ENCODE results near the gene IGFALS.
"Not testable (repeated sequence)": the region's sequence is repeated elsewhere in the genome, so short reads cannot be mapped to it uniquely, and the experiment has no call there.

Gene IGFALS

DNA sequence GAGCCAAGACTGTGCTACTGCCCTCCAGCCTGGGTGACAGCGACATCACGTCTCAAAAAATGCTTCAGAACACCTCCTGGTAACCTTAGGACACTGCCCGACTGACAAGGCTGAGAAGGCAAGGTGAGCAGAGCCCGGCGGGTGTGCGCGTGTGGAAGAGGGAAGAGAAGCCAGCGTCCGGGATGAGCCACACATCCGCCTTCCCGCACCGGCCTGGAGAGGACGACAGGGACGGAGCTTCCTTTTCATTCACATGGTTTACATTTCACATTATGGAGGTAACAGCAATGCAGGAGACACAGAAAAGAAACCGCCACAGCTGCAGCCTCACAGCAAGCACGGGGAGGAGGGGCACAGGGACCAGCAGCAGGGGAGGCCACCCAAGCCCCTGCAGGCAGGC, 16.6 kb upstream of the IGFALS start:
- TF ChIP-seq, protein P1, sequence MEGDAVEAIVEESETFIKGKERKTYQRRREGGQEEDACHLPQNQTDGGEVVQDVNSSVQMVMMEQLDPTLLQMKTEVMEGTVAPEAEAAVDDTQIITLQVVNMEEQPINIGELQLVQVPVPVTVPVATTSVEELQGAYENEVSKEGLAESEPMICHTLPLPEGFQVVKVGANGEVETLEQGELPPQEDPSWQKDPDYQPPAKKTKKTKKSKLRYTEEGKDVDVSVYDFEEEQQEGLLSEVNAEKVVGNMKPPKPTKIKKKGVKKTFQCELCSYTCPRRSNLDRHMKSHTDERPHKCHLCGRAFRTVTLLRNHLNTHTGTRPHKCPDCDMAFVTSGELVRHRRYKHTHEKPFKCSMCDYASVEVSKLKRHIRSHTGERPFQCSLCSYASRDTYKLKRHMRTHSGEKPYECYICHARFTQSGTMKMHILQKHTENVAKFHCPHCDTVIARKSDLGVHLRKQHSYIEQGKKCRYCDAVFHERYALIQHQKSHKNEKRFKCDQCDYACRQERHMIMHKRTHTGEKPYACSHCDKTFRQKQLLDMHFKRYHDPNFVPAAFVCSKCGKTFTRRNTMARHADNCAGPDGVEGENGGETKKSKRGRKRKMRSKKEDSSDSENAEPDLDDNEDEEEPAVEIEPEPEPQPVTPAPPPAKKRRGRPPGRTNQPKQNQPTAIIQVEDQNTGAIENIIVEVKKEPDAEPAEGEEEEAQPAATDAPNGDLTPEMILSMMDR (IDR thresholded peaks at IDR 0.05; ENCODE audit: extremely low read depth, insufficient read depth, missing control alignments): no peak
- DNase-seq (ENCODE audit: low spot score): no peak
- in situ Hi-C loops (cut with MboI; ENCODE audit: low pct_unique_long_range_greater_than_20kb, low sequenced_read_pairs, unreplicated experiment): no loop called here

DNA sequence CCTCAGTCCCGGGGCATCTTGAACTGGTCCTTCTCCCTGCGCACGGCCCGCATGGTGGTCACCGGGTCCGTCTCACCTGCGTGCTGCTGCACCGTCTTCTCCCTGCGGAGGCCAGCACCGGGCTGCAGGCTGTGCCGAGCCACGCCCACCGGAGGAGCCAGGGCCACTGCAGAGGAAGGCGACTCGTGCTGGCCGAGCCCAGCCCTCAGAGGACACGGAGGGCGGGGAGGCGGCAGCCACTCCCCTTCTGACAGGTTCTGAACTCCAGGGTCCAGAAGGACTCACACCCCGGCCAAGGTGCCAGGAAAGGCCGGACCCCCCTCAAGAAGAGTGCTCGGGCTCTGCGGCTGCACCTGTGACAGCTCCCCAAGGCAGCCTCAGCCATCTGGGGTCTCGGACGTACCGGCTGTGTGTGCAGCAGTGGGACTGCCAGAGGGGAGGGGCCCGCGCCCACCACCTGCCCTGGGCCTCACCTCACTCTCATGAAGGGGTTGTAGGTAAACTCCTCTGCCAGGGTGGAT, 15.8 kb upstream of the IGFALS start:
- TF ChIP-seq, protein P1 (IDR thresholded peaks at IDR 0.05; ENCODE audit: extremely low read depth, insufficient read depth, missing control alignments): no peak
- no peak for DNase-seq (ENCODE audit: low spot score)
- in situ Hi-C loops (cut with MboI; ENCODE audit: low pct_unique_long_range_greater_than_20kb, low sequenced_read_pairs, unreplicated experiment): no loop called here

DNA sequence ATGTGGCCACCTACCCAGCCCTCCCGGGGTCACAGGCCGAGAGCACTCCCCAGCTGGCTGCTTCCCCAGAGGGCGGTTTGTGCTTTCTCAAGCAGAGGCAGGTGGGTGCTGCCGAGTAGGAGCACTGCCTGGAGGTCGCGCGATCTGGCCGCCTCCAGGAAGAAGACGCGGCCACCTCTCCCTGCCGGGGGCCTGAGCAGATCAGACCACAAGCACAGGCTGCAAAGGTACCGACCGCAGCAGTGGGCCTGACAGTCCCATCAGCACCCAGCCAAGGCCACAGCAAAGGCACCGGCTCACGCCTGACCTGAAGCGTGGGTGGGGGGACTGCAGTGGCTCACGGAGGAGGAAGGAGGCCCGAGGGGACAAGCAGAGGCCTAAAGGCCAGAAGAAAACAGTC, 15.2 kb upstream of the IGFALS start:
- TF ChIP-seq, protein P1 (IDR thresholded peaks at IDR 0.05; ENCODE audit: extremely low read depth, insufficient read depth, missing control alignments): no peak
- in situ Hi-C loops (cut with MboI; ENCODE audit: low pct_unique_long_range_greater_than_20kb, low sequenced_read_pairs, unreplicated experiment): no loop called here
- DNase-seq (ENCODE audit: low spot score): no peak

DNA sequence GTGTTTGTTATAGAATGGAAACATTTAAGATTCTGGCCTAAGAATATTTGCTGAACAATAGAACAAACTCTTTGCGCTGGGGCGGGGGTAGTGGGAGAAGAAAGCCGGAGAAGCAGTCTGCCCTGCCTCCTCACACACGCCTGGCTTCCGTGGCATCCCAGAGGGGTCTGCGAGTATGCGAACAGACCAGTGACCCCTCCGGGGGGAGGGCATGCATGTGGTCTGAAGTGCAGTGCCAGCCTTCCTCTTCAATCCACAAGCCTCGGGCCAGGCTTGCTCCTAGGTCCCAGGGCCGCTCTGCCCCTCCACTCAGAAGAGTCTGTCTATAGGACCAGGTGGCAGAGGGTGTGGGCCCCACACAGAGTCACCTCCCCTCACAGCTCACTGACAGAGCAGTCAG, 14.1 kb upstream of the IGFALS start:
- TF ChIP-seq, protein P1 (IDR thresholded peaks at IDR 0.05; ENCODE audit: extremely low read depth, insufficient read depth, missing control alignments): no peak
- DNase-seq (ENCODE audit: low spot score): no peak
- in situ Hi-C loops (cut with MboI; ENCODE audit: low pct_unique_long_range_greater_than_20kb, low sequenced_read_pairs, unreplicated experiment): no loop called here

DNA sequence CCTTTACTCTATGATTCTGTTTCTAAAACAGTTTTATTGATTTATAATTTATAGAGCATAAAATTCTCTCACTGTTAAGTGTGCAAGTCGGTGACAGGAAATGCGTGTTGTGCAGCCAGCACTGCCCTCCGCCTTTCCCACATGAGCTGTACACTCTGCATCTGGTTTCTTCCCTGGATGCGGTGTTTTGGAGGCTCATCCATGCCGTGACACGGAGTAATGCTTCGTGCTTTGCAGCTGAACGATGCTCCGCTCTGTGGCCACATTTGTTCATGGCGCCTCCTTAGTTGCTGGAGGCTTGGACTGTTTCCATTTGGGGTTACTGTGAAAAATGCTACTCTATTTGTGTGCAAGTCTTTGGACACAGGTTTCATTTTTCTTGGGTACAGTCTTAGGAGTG, 7.2 kb upstream of the IGFALS start:
- in situ Hi-C loops (cut with MboI; ENCODE audit: low pct_unique_long_range_greater_than_20kb, low sequenced_read_pairs, unreplicated experiment): no loop called here

DNA sequence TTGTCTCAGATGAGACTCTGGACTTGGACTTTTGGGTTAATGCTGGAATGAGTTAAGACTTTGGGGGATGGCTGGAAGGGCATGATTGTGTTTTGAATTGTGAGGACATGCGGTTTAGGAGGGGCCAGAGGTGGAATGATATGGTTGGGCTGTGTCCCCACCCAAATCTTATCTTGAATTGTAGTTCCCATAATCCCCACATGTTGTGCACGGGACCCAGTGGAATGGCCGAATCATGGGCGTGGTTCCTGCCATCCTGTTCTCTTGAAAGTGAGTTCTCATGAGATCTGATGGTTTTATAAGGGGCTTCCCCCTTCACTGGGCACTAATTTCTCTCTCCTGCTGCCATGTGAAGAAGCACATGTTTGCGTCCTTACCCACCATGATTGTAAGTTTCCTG, 5.8 kb upstream of the IGFALS start:
- in situ Hi-C loops (cut with MboI; ENCODE audit: low pct_unique_long_range_greater_than_20kb, low sequenced_read_pairs, unreplicated experiment); DNase-seq (ENCODE audit: low spot score): not testable (repeated sequence)

More for the DNA sequence above, 7.2 kb upstream of the IGFALS start:
- TF ChIP-seq, protein P1 (IDR thresholded peaks at IDR 0.05; ENCODE audit: extremely low read depth, insufficient read depth, missing control alignments): no peak
- no peak for DNase-seq (ENCODE audit: low spot score)

DNA sequence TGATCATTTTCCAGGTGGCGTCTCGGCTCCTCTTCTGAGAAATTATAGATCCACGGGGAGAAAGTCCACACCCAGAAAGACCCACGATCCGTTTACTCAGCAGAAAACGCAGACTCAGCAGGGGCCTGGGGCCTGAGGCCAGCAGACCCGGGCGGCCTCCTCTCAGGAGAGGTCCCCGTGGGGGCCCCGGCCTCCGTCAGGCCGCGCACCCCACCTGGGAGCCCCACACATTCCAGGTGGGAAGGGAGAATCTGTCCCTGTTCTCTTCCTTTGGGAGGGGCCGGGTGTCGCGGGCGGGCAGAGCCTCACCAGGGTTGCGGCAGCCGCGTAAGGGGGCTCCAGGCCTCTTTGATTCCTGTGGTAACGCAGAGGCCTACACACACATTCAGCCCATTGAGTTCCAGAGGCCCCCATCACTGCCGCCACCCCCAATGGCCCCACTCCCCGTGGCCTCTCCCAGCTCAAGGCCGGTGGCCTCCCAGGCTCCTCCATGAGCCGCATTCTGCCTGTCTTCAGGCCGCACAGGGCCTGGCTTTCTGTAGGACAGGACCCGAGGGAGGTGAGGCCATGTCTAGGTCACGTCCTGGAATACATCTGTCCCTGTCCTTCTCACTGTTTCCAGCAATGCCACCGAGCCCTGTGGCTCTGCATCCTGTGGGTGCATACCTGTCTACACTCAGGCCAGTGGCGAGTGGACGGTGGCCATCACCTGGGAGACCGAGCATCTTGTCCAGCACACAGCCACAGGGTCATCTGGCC, 1.6 kb upstream of the IGFALS start:
- in situ Hi-C loops (cut with MboI; ENCODE audit: low pct_unique_long_range_greater_than_20kb, low sequenced_read_pairs, unreplicated experiment): no loop called here
- TF ChIP-seq, protein P1 (IDR thresholded peaks at IDR 0.05; ENCODE audit: extremely low read depth, insufficient read depth, missing control alignments): no peak
- DNase-seq (ENCODE audit: low spot score): no peak
